Lower lobe of right lung (tissue), 2 donors: Measurements from ENCODE around the gene USP5. TPM values are rescaled to one million over a fixed set of nuclear protein-coding genes. Genes with fewer than 3 reads are reported as not detected.

Experiments used
- ATAC-seq, 2 donors: fragments of 200-7000 bp; cut with Tn5 transposase; one replicate each; pipeline ENCODE4 v1.9.1; 2020 to 2022; ENCODE audit warnings: mild to moderate bottlenecking in 2 of 2, moderate library complexity in 2 of 2
- DNase-seq: peaks from one replicate; pipeline ENCODE4 v3.0.0-alpha.2; 2020
- H3K27ac ChIP-seq: fragments of 200-600 bp; one replicate; pipeline ENCODE4 v1.8.0; 2022
- H3K27me3 ChIP-seq: fragments of 200-600 bp; one replicate; pipeline ENCODE4 v1.8.0; 2022; ENCODE audit warnings: low read depth
- H3K36me3 ChIP-seq: fragments of 200-600 bp; one replicate; pipeline ENCODE4 v1.8.0; 2022; ENCODE audit warnings: mild to moderate bottlenecking
- H3K4me1 ChIP-seq: fragments of 200-600 bp; one replicate; pipeline ENCODE4 v1.8.0; 2022
- H3K4me3 ChIP-seq: fragments of 200-600 bp; one replicate; pipeline ENCODE4 v1.8.0; 2022; ENCODE audit warnings: mild to moderate bottlenecking
- H3K9me3 ChIP-seq: fragments of 200-600 bp; one replicate; pipeline ENCODE4 v1.8.0; 2022
- intact Hi-C: fragments of 100-400 bp; cut with DNase I; formaldehyde crosslinking; loops from one replicate; pipeline ENCODE4 v1.11.0; 2022
- total RNA-seq: library from RNA; stranded (reverse); fragmentation: NEBNext Ultra II Directional; extraction: Animal tissue kit (Norgen Biotek cat#: 25700); gene quantifications from one replicate; pipeline ENCODE4 v1.2.1, GENCODE V29; 2021
- TF ChIP-seq, protein P1 (sequence below): fragments of 200-600 bp; IDR thresholded peaks from one replicate; pipeline ENCODE4 v1.8.0; 2022; ENCODE audit warnings: antibody characterized with exemption, mild to moderate bottlenecking
- donor health status: DM: no; HTN: yes; CAD: no; lungs with severe emphysema.

Gene USP5
- total RNA-seq, 1 donor from 2014 or later, result 58.6 TPM

DNA sequence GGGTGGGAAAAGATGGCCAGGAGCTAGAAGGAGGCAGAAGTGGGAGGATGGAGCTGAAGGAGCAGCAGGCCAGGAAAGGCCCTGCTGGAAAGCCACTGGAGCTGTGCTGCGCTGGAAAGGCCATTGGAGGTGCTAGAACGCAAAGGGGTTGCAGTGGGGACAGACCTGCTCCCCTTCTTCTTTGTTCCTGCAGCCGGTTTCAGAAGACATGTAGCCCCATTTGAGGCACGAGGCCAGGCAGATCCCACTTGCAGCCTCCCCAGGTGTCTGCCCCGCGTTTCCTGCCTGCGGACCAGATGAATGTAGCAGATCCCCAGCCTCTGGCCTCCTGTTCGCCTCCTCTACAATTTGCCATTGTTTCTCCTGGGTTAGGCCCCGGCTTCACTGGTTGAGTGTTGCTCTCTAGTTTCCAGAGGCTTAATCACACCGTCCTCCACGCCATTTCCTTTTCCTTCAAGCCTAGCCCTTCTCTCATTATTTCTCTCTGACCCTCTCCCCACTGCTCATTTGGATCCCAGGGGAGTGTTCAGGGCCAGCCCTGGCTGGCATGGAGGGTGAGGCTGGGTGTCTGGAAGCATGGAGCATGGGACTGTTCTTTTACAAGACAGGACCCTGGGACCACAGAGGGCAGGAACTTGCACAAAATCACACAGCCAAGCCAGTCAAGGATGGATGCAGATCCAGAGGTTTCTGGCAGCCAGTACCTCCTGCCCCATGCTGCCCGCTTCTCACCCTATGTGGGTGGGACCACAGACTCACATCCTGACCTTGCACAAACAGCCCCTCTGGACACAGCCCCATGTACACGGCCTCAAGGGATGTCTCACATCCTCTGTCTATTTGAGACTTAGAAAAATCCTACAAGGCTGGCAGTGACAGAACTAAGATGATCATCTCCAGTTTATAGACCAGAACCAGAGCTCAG is 32.6 kb upstream of the USP5 start:
- DNase-seq (no peak), ATAC-seq (no peak)
- intact Hi-C loops, result no loop called here
- Histone ChIP-seq H3K4me1 (peaks cover 8% of the 10 kb centered on the region), H3K9me3 (no peaks in the 10 kb centered on the region), H3K27ac (no peak overlapping the region), H3K36me3 (peaks cover 19% of the 10 kb centered on the region), H3K27me3 (peaks cover 15% of the 10 kb centered on the region), H3K4me3 (no peak overlapping the region)
- TF ChIP-seq, protein P1, sequence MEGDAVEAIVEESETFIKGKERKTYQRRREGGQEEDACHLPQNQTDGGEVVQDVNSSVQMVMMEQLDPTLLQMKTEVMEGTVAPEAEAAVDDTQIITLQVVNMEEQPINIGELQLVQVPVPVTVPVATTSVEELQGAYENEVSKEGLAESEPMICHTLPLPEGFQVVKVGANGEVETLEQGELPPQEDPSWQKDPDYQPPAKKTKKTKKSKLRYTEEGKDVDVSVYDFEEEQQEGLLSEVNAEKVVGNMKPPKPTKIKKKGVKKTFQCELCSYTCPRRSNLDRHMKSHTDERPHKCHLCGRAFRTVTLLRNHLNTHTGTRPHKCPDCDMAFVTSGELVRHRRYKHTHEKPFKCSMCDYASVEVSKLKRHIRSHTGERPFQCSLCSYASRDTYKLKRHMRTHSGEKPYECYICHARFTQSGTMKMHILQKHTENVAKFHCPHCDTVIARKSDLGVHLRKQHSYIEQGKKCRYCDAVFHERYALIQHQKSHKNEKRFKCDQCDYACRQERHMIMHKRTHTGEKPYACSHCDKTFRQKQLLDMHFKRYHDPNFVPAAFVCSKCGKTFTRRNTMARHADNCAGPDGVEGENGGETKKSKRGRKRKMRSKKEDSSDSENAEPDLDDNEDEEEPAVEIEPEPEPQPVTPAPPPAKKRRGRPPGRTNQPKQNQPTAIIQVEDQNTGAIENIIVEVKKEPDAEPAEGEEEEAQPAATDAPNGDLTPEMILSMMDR, result no peak

DNA sequence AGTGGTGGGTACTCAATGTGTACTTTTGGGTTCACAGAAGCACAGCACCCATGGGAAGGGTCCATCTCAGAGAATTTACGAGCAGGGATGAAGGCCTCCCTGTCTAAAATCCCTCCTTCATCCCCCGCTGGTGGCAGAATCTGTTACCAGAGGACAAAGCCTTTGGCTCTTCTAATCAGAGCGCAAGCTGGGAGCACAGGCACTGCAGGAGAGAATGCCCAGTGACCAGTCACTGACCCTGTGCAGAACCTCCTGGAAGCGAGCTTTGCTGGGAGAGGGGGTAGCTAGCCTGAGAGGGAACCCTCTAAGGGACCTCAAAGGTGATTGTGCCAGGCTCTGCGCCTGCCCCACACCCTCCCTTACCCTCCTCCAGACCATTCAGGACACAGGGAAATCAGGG is 31.8 kb upstream of the USP5 start:
- Histone ChIP-seq H3K36me3 (peaks cover 13% of the 10 kb centered on the region), H3K4me3 (no peak overlapping the region), H3K27ac (no peak overlapping the region), H3K4me1 (peaks cover 8% of the 10 kb centered on the region), H3K27me3 (peaks cover 17% of the 10 kb centered on the region), H3K9me3 (no peaks in the 10 kb centered on the region)
- ATAC-seq (no peak), DNase-seq (no peak)
- TF ChIP-seq, protein P1, result no peak
- intact Hi-C loops, result no loop called here

DNA sequence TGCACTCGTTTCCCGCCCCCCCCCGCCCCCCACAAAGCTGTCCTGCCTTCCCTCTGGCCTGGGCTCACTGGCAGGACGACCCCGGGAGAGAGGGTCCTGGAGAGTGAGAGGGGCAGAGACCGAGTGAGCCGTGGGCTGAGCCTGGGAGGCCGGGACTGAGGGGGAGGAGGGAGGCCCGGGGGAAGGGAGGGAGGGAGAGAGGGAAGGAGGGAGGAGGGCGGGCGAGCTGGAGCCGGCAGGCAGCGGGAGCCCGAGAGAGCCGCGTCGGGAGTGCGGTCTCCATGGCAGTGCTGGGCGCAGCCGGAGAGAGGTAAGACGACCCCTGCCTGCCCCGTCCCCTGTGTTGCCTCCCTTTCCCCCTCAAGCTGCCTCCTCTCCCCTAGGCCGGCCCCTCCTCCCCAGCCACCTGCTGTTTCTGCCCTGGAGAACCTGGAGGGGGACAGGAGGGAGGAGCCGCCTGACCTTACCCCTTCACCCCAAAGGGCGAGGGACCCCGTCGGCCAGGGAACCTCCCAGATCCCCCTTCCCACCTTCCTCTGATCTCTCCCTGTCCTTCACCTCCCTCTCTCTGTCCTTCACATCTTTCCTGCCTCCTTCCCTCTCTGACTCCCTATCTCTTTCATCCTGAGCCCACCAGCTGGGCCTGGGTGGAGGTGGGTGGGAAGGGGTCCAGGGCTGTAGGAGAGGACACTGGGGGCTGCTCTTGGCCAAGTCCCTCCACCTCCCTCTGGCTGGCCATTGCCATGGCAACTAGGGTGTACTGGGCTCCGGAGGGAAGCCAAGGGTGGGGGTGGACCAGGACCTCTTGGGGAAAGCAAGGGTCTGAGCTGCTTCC is 30.1 kb upstream of the USP5 start, which contains the start of gene GPR162:
Gene GPR162 (plus strand): TSS at position 231 of the 835 bp plus-strand sequence. CDS start 2,078 bp downstream, outside the sequence.
- H3K4me1 ChIP-seq, result peaks cover 8% of the 10 kb centered on the region
- peak within 1 kb of the TSS; percentile 54 for H3K4me3 ChIP-seq
- peaks cover 7% of the 10 kb centered on the region for H3K36me3 ChIP-seq
- H3K9me3 ChIP-seq, result no peaks in the 10 kb centered on the region
- H3K27me3 ChIP-seq, result peaks cover 20% of the 10 kb centered on the region
- TF ChIP-seq, protein P1, result no peak
- DNase-seq, result peak; percentile 69
- peak within 1 kb of the TSS; percentile 56 for H3K27ac ChIP-seq
- intact Hi-C loops, result no loop called here
- ATAC-seq, result peak; percentile 47 to 51

DNA sequence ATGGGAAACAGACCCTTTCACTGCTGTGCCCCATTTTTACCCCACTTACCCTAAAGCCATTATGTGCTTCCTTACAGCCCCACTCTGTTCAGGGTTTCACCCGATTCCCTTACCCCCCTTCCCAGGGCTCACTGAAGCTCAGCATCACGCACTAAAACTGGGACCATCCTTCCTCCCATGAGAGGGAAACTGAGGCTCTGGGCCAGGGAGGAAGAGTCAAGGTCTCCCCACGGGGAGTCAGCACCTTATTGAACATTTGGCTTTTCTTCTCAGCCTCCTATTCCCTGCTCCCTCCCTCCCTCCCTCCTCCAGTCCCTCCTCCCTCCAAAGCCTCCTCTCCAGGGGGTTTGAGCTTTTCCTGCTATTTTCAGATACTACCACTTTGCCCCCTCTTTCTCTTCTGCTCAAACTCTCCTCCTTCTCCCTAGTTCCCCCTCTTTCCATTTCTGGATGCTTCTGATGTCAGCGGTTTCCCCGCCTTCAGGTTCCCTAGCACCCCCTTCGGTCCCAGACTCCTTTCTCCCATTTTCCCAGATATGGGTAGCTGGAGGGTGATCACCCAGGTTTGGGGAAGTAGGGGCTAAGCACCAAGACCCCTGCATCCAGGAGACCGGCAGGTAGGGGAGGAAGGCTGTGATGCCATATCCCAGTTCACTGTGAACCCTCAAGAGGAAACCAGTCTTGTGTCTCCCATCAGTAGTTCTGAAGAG is 29.4 kb upstream of the USP5 start:
- intact Hi-C loops, result no loop called here
- no peak overlapping the region for H3K27ac ChIP-seq
- peaks cover 27% of the 10 kb centered on the region for H3K27me3 ChIP-seq
- H3K4me1 ChIP-seq, result peaks cover 14% of the 10 kb centered on the region
- ATAC-seq (no peak), DNase-seq (no peak)
- H3K36me3 ChIP-seq, result no peaks in the 10 kb centered on the region
- peak overlapping the region; percentile 54 for H3K4me3 ChIP-seq
- TF ChIP-seq, protein P1, result no peak
- no peaks in the 10 kb centered on the region for H3K9me3 ChIP-seq
